Measurements from ENCODE around the gene CFAP300. TPM values are rescaled to one million over a fixed set of nuclear protein-coding genes. Genes with fewer than 3 reads are reported as not detected.

The CFAP300 gene
- total and polyA plus RNA-seq, 10 donors, result 0.11 to 0.26 (median 0.21) TPM; not detected in 7

DNA sequence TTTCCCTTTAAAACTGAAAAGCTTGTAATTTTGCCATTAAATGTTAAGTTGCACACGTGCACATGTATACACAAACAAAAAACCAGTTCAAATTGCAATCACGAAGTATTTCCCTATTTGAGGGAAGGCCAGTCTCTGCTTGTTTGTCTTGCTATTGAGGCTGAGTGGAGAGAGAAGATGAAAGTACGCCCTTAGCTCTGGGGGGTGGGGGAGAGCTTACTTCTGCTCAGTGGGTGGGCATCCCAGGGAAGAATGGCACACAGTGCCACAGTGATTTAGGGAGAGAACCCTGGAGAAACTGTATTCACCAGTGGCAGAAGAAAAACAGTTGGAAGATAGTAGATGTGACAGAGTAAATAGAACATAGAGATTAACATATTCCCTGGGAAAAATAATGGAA, 71.7 kb downstream of the CFAP300 start:
- Histone ChIP-seq H3K9me3 (peaks cover 0 to 3% (median 0%) of the 10 kb centered on the region in 8 donors), H3K4me1 (peaks cover 5 to 19% (median 7%) of the 10 kb centered on the region in 6 donors), H3K27ac (no peak overlapping the region), H3K4me3 (no peak overlapping the region), H3K27me3 (replicated peaks in 1 of 7) (peaks cover 0 to 72% (median 15%) of the 10 kb centered on the region in 7 donors), H3K36me3 (no peaks in the 10 kb centered on the region)
- WGBS, 5 donors, result 45 to 55% (median 46%) methylated on average over 3 of the region's 3 CpGs
- TF ChIP-seq POLR2A (IDR thresholded peaks at IDR 0.05), result no peak
- TF ChIP-seq, protein P1, sequence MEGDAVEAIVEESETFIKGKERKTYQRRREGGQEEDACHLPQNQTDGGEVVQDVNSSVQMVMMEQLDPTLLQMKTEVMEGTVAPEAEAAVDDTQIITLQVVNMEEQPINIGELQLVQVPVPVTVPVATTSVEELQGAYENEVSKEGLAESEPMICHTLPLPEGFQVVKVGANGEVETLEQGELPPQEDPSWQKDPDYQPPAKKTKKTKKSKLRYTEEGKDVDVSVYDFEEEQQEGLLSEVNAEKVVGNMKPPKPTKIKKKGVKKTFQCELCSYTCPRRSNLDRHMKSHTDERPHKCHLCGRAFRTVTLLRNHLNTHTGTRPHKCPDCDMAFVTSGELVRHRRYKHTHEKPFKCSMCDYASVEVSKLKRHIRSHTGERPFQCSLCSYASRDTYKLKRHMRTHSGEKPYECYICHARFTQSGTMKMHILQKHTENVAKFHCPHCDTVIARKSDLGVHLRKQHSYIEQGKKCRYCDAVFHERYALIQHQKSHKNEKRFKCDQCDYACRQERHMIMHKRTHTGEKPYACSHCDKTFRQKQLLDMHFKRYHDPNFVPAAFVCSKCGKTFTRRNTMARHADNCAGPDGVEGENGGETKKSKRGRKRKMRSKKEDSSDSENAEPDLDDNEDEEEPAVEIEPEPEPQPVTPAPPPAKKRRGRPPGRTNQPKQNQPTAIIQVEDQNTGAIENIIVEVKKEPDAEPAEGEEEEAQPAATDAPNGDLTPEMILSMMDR (IDR thresholded peaks at IDR 0.05 in 8 of 11, conservative IDR thresholded peaks at IDR 0.05 in 3 of 11), result no peak
- TF ChIP-seq POLR2AphosphoS5 (IDR thresholded peaks at IDR 0.05), result no peak
- intact Hi-C loops (cut with DNase I; ENCODE audit: low total_unique reads), result no loop called here
- no peak for DNase-seq

GRCh38 chr11:102119997-102120396, 72.8 kb downstream of the CFAP300 start:
- intact Hi-C loops (cut with DNase I; ENCODE audit: low total_unique reads), result no loop called here
- 43 to 56% (median 52%) methylated on average over 4 of the region's 4 CpGs for WGBS, 5 donors
- no peaks in the 10 kb centered on the region for H3K36me3 ChIP-seq
- no peak overlapping the region for H3K4me3 ChIP-seq
- H3K9me3 ChIP-seq, result peaks cover 0 to 3% (median 0%) of the 10 kb centered on the region in 8 donors
- no peak overlapping the region for H3K27ac ChIP-seq
- H3K27me3 ChIP-seq (replicated peaks in 1 of 7), result peaks cover 0 to 68% (median 7%) of the 10 kb centered on the region in 7 donors
- H3K4me1 ChIP-seq, result peaks cover 5 to 19% (median 7%) of the 10 kb centered on the region in 6 donors
- DNase-seq, result no peak
- TF ChIP-seq POLR2A (IDR thresholded peaks at IDR 0.05), result no peak
- TF ChIP-seq, protein P1 (IDR thresholded peaks at IDR 0.05 in 8 of 11, conservative IDR thresholded peaks at IDR 0.05 in 3 of 11), result no peak

DNA sequence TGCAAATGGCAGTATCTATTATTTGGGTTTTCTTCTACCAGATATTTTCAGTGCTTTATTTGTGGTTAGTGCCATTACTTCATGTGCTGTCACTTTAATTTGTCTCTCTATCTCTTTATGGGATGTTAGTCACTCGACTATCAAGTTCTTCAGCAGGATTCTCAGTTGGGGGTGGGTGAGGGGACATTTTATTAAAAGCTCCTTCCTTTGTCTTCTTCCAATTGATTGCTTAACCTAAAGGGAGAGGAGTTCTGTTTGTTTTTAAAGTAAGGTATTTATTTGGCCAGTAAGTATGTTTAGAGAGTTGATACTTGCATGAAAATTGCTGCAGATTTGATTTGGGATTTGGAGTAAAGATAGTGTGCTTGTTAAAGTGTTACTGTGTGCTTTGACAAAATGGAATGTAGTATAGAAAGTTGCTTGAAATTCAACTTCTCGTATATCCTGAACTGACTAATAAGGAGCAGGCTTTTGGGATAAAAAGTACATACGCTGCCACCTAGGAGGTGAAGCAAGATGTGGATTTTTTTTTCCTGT, 73.3 kb downstream of the CFAP300 start:
- no peak overlapping the region for H3K27ac ChIP-seq
- H3K9me3 ChIP-seq, result peaks cover 0 to 3% (median 0%) of the 10 kb centered on the region in 8 donors
- no peak overlapping the region for H3K4me3 ChIP-seq
- peaks cover 5 to 19% (median 7%) of the 10 kb centered on the region in 6 donors for H3K4me1 ChIP-seq
- 64 to 67% (median 65%) methylated on average over 3 of the region's 3 CpGs for WGBS, 5 donors
- DNase-seq, result no peak
- TF ChIP-seq, protein P1 (IDR thresholded peaks at IDR 0.05 in 8 of 11, conservative IDR thresholded peaks at IDR 0.05 in 3 of 11), result no peak
- TF ChIP-seq POLR2A (IDR thresholded peaks at IDR 0.05) (no peak), POLR2AphosphoS5 (IDR thresholded peaks at IDR 0.05) (no peak)
- no peaks in the 10 kb centered on the region for H3K36me3 ChIP-seq
- H3K27me3 ChIP-seq (replicated peaks in 1 of 7), result peaks cover 0 to 66% (median 7%) of the 10 kb centered on the region in 7 donors
- intact Hi-C loops (cut with DNase I; ENCODE audit: low total_unique reads), result no loop called here

- H3K27ac ChIP-seq, result no peak overlapping the region
- no peak overlapping the region for H3K4me3 ChIP-seq
- H3K27me3 ChIP-seq (replicated peaks in 1 of 7), result peaks cover 0 to 58% (median 5%) of the 10 kb centered on the region in 7 donors
- intact Hi-C loops (cut with DNase I; ENCODE audit: low total_unique reads), result no loop called here
- H3K36me3 ChIP-seq, result no peaks in the 10 kb centered on the region
- TF ChIP-seq, protein P1 (IDR thresholded peaks at IDR 0.05 in 8 of 11, conservative IDR thresholded peaks at IDR 0.05 in 3 of 11), result no peak
- TF ChIP-seq POLR2A (IDR thresholded peaks at IDR 0.05), result no peak
- TF ChIP-seq POLR2AphosphoS5 (IDR thresholded peaks at IDR 0.05), result no peak
- no peak for DNase-seq
- WGBS, 5 donors, result 71 to 95% (median 87%) methylated on average over 2 of the region's 2 CpGs
- peaks cover 0 to 3% (median 0%) of the 10 kb centered on the region in 8 donors for H3K9me3 ChIP-seq
- H3K4me1 ChIP-seq, result peaks cover 5 to 19% (median 7%) of the 10 kb centered on the region in 6 donors
These were observed 74.1 kb downstream of the CFAP300 start for GRCh38 chr11:102121329-102121728.

Small RNAs within 50 kb of the gene (small RNA-seq; reads per million reads assigned to genes)
- 0 reads per million in 4 donors for gene RNA5SP535

Other genes starting within 250 kb of the CFAP300 start
- 1 to 10 TPM; 2.0 to 4.4 (median 2.7) TPM for gene CEP126, start 132.4 kb upstream of the CFAP300 start, total RNA-seq
- 1 to 10 TPM in 2 of 3 donors, under 1 TPM in 1; 0.76 to 3.7 (median 2.2) TPM for gene CEP126, start 132.4 kb upstream of the CFAP300 start, polyA plus RNA-seq
- gene ANGPTL5, start 130.9 kb upstream of the CFAP300 start, total RNA-seq, result not detected
- gene ANGPTL5, start 130.9 kb upstream of the CFAP300 start, polyA plus RNA-seq, result not detected
- 10 to 100 TPM; 29.8 to 37.3 (median 34.4) TPM for gene YAP1, start 63.0 kb downstream of the CFAP300 start, total RNA-seq
- gene YAP1, start 63.0 kb downstream of the CFAP300 start, polyA plus RNA-seq, result 1 to 10 TPM; 4.9 to 9.0 (median 6.0) TPM

All from spleen (tissue), 11 donors.